H1 (cell line): ENCODE measurements around the gene TAF5. TPM values are rescaled to one million over a fixed set of nuclear protein-coding genes. Genes with fewer than 3 reads are reported as not detected.

Experiments
- MAFK ChIP-seq: IDR thresholded peaks from 2 replicates; pipeline ENCODE4 v1.6.1; 2012; ENCODE audit warnings: low read depth, mild to moderate bottlenecking, improper control_type of control experiment, low read length
- polyA plus RNA-seq, 7 experiments: library from polyadenylated mRNA; depleted of rRNA in 3 of 7; stranded (reverse) in 5 of 7; unstranded in 2 of 7; fragments of >200 nt in 5 of 7; fragments of 200-250 nt in 2 of 7; gene quantifications; 1 replicate in 5 of 7; 2 replicates in 1 of 7; 4 replicates in 1 of 7; pipeline versions ENCODE4 v1.2.1 to v1.2.3, GENCODE V29; 2011 to 2013; ENCODE audit warnings: missing spikeins in 2 of 7, mixed read lengths in 2 of 7
- total RNA-seq: library from RNA; stranded (reverse); fragmentation: NEBNext Ultra II Directional; extraction: Animal tissue kit (Norgen Biotek cat#: 25700); gene quantifications from 2 replicates; pipeline ENCODE4 v1.2.1, GENCODE V29; 2021

The TAF5 gene
- total and polyA plus RNA-seq, 2 of the 8 experiments (the other 6 are each of a cell fraction or from before 2014, with no cell fraction given), result 5.8 to 15.6 TPM

- TF ChIP-seq MAFK, result no peak
Observed at GRCh38 chr10:103373544-103373943, 5.8 kb downstream of the TAF5 start (continued).
